Kidney tubule cell (primary cell): ENCODE measurements around the gene ZNF423.

Source experiments
- DNase-seq: peaks from one replicate; pipeline ENCODE4 v3.0.0-alpha.2; 2018; ENCODE audit warnings: low spot score

ZNF423 gene

DNA sequence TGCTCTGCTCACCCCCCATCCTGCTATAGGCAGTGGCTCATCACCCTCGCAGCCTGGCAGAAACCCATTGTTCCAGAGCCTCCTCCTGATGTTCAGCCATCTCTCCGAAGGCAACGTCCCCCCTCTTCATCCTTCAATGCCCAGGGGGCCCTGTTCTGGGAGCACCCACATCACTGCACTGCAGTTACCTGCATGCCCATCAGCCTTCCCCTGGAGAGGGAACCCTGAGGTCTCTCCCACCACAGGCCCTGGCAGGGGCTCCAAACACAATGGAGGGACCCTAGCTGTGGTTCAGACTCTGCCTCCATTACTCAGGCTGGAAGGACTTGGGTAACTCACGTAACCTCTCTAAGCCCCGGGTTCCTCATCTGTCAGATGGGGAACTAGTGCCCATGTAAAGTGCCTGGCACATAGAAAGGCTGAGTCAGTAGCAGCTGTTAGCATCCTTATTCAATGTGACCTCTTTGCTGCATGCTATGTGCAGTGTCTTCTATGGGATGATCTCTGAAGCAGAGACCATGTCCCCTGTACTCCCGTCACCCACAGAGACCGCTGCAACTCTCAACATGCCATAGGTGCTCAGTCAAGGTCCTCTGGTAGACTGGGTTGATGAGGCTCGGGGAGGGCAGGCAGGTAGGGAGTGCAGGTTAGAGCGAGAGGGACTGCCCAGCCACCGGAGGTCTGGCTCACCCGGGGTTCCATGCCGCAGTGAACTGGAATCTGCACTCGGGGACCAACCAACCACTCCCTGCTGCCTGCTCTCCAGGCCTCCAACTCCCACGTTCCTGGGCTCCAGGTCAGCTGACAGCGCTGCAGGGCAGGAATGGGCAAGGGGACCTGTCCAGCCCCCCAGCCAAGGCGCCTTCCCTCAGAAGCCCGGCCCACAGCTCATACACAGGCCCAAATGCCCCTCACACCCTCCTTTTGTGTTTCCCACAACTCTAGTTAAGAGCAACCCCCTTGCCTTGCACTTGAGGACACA is 233.2 kb downstream of the ZNF423 start:
- no peak for DNase-seq

DNA sequence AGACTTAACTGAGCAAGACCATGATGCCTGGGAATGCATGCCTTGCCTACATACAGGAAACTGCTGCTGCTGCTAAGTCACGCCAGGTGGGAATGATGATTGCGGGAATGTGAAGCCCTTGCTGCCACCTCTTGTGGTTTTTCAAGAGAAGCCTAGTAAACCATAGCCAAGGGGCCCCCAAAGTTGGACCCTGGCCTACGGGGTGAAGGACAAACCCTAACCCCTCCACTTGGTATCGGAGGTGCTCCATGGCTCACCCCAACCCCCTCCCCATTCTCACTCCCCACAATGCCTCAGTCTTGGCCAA is 233.9 kb downstream of the ZNF423 start:
- no peak for DNase-seq

DNA sequence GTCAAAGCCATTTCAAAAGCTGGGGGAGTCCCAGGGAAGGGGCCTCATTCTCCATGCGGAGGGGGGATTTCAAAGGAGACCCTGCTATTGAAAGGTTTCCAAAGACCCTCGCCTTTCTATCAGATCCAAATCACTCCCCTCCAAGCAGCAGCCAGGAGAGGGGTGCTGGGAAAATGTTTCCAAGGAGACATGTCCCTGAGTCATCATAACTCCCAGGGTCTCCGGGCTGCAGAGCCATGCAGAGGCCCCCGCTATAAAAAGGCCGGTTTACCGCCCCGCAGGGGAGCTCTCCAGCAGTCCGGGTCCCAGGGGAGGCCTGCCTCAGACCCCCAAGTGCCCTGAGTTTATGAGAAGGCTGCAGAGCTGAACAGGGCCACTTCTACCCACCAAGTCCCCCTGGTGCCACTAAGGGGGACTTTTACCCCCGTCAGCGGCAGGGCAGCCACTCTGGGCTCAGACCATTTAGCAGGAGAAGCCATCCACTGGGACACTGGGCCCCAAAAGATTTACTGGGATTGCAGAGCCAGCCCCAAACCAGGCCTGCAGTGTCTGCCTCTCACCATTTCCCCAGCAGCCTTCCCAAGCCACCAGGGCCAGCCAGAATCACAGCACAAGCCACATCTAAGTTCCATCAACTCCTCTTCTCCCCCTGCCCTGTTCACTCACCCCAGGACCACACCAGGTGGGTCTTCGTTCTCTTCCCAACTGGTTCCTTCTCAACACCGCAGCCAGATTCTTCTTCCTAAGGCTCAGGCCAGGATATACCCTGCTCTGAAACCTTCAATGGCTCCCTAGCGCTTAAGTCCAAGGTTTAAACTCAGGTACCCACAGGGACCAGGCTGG is 234.4 kb downstream of the ZNF423 start:
- no peak for DNase-seq

DNA sequence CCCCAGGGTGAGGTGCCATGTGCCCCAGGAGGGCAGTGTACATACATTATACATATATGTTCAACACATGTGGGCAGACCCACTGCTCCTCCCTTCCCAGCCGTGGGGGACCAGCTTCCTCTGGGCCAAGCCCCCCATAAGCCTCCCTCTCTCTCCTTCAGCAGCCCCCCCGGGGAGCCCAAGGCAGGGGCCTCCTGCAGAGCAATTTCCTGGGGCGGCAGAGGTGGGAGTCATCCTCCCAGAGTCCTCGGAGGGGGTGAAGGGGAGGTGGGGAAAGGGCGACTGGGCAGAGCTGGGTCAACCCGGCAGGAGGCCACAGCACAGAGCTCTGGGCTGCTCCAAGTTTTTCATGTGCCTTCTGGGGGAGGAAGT is 235.1 kb downstream of the ZNF423 start:
- DNase-seq = no peak

DNA sequence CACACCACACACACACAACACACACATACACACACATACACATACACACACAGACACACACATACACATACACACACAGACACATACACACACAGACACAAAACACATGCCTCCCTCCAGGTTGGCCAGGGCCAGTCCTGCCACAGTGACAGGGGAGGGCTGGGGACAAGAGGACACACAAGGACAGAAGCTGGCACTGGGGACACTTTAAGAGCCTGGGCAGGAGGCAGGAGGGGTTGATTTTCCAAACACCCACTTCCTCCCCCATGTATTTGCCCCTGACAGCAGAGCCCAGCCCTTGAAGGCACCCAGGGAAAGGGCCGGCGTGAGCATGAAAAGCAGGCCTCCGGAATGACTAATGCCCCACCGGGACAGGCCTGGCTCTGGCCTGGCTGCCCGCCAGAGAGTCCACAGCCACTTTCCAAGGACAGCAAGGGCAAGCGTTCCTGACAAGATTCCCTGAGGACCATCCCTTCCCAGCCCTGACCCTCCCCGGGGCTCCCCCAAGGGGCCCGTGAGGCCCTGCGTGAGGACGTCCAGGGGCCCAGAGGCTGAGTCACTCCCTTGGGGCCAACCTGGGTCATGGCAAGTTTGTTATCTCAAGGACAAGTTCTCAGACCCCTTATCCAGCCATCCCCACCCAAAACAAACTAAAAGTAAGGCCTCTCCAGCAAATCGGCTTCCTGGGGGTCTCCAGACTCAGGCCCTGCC is 235.6 kb downstream of the ZNF423 start:
- peak; percentile 85 for DNase-seq

DNA sequence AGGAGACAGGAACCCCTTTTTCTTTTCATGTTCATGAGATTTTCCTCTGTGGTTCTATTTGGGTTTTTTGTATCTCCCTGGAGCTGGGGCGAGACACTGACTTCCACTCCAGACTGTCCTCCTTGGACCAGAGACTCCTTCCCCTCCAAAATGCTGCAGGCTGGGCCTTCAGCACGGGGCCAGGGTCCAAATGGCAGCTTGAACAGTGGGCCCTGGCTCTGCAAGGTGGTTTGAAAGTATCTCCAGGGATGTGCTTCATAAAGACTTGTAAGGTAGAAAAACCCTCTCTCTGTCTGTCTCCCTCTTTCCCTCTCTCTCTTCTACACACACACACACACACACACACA is 236.1 kb downstream of the ZNF423 start:
- DNase-seq = no peak

DNA sequence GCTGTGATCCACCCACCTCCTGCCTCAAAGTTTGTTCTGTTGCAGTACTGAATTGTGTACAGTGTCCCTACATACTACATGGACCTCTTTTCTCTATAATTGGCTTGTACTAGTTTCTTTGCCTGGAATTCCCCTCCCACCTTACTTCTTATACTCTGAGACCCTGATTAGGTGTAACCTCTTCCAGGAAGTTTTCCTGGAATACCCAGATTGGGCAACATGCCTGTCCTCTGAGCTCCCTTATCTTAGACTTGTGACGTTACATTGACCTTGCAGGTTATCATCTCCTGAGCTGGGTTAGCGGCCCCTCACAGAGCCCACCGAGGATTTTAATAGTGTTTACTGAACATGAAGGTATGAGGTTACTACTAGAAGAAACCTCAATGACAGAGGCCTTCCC is 237.0 kb downstream of the ZNF423 start:
- DNase-seq = no peak

DNA sequence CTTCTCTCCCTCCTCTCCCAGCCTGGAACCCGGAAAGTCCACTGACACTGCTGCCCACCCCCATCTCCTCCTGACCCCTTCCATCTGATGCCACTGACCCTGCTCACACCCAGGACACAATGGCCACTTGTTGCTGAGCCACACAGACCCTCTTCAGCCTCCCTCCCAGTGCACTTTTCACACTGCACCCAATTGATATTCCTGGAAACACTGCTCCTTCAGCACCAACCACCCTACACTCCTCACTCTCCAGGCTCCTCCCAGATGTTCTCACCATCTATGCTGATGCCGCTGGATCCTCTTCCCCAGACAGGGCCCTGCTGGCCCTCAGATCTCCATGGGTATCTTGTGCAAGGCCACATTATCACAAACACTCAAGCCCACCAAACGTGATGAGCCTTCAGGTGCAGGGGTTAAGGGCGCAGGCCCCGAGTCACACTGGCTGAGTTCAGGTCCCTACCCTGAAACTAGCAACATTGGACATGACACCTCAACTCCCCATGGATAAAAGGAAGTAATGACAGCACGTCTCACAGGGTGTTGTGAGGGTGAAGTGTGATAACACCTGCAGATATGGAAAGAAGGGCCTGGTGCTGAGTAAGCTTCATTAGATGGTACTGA is 238.1 kb downstream of the ZNF423 start:
- DNase-seq = no peak

DNA sequence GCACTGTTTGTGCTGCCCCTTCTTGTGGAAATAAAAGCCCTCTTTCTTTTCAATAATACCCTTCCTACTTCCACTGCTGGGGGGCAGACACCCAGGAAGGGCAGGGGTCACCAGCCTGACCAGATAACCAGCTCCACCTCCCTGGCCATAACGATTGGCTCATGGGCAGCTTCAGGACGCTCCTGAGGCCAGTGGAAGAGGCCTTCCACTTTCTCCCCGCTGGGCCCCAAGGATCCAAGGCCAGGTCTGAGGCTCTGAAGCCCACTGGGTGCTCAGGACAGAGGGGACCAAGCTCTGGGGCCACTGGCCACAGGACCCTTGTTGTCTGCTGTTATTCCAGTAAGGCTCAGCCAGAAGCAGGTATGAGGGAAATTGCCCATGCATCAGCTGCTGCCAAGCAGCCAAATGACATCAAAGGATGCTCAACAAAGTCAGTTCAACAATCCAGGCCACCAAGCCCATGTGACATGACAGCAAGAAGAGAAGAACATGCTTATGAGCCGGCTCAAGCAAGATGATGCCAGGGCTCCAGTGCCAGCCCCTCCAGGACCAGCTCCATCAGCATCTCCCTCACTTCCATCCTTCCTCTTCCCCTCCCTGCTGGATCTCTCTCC is 238.8 kb downstream of the ZNF423 start:
- no peak for DNase-seq

DNA sequence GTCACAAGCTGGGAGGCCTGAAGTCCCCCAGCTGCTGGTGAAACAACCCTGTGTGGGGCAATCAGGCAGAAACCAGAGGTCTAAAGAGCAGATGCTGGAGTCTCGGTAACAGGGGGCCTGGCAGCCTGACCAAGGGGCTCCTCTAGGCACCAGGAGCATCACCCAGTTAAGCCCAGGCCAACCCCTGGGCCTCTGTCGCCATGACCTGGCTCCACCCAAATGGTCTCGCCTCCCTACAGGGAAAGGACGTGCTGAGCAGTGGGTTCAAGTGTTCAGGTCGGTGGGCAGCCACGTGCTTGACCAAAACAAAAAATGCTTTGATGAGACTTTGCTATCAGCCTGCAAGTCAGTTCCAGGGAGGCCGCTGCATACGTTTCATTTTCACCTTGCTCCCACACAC is 240.3 kb downstream of the ZNF423 start:
- no peak for DNase-seq

DNA sequence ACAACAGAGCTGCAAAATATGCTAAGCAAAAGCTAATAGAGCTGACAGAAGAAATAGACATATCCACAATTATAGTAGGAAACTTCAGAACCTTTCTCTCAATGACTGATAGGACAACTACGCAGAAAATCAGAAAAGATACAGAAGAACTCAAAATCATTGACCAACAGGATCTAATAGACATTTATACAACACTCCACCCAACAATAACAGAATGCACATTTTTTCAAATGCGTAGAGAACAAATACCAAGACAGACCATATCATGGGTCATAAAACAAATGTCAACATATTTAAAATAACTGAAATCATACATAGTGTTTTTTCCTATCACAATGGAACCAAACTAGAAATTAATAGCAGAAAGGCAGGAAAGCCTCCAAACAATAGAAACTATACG is 244.9 kb downstream of the ZNF423 start:
- no peak for DNase-seq

DNA sequence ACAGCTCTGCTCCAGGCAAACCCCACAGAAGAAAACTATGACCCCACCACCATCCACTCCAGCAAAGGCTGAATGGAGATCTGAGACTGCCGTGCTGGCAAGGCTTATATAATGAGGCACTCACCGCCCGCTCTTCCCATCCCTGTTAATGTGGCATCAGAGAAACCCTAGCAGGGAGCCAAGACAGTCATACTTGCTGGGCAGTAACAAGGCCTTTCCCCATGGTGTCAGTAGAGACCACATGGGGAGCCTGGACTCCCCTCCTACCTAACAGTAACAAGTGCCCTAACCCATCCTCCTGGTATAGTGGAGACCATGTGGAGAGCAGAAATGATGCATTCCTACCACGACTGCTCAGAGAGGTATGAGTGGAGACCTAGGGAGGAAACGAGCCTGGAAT is 247.1 kb downstream of the ZNF423 start:
- peak; percentile 45 for DNase-seq

DNA sequence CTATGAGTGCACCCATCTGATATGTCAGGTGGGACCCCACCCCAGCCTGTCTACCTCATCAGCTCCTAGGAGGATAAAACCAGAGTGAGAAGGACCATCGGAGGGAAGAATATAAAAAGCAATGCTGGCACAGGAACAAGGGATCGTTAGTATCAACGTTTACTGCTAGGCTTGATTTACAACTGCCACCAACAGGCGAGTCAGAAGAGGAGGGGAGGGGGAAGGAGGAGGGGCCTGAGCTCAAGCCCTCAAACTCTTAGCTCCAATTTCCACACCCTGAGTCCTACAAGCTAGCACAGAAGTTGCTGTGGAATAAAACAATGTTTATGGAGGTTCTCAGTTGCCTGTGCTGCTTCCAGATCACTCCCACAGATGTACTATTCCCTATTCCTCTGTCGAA is 247.8 kb downstream of the ZNF423 start:
- no peak for DNase-seq

DNA sequence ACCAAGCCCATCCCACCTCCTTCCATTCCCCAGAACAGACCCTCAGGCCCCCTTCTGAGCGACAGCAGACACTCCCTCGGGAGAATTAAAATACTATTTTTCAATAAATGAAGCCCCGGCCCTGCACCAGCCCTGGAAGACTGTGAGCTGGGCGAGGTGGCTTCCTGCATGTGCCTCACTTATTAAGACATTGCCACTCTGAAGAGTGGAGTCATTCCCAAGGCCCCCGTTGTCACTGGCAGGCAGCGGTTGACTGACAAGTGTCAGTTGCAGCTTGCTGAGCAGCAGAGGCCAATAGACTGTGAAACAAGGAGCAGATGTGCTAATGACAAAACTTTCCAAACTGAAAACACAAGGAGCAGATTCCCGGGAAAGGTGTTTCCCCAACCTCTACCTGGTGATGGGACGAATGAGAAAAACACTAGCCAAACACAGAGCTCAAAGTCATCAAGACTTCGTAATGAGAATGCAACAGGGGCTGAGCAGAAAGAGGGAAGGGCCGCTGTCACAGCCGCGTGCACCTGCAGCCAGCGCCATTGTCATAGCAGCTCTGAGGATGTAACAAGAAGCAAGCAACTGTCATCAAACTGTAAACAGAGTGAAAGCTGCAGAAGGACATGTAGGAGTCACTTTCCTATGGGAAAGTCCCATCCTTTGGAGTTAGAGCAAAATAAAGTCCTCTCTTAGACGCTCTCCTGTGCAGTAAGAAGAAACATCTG is 250.2 kb downstream of the ZNF423 start:
- no peak for DNase-seq

DNA sequence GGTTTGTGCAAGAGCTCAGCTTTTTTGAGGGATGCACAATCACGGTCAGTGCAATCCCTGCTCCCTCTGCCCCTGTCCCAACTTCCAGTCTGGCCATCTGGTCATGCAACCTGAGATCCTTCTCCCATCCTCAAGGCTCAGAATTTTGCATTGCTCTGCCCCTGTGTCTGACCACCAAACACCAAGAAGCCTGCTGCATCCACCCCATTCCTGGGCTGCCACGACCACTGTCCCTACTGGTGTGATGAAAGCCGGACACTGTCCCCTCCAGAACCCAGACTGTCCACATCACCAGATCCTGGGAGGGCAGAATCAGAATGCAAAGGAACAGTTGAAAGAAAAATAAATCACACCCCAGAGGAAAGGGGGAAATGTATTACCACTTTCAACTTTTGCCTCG is 251.3 kb downstream of the ZNF423 start:
- no peak for DNase-seq

DNA sequence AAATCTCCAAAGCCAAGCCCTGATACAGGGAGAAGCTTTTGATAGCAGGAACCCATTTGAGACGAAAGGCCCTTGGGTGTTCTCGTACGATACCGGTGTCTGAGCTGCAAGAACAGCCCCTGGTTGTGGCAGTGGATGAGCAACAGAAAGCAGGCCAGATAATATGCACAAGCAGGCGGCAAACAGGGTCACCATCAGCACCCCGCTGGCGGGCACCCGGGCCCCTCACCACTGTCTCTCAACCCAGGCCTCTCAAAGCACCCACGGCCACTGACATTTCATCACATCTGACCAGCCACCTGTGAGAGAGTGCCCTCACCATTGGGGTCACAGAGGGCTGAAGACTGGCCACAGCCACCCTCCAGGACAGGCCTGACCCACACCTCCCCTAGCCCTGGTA is 252.0 kb downstream of the ZNF423 start:
- no peak for DNase-seq

DNA sequence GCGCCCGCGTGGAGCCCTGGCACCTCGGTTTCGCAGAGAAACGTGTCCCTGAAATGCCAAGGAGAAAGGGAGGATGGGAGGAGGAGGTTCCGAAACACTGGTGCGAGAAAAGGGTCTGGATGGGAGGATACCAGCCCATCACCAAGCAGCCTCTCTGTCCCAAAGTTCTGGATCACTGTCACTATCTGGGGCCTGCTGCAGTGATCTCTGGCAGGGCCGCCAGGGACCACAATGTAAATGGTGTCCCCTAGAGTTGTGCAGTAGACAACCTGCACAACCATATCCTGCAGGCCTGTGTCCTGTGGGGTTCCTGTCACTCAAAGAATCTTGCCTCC is 253.0 kb downstream of the ZNF423 start:
- DNase-seq = no peak

DNA sequence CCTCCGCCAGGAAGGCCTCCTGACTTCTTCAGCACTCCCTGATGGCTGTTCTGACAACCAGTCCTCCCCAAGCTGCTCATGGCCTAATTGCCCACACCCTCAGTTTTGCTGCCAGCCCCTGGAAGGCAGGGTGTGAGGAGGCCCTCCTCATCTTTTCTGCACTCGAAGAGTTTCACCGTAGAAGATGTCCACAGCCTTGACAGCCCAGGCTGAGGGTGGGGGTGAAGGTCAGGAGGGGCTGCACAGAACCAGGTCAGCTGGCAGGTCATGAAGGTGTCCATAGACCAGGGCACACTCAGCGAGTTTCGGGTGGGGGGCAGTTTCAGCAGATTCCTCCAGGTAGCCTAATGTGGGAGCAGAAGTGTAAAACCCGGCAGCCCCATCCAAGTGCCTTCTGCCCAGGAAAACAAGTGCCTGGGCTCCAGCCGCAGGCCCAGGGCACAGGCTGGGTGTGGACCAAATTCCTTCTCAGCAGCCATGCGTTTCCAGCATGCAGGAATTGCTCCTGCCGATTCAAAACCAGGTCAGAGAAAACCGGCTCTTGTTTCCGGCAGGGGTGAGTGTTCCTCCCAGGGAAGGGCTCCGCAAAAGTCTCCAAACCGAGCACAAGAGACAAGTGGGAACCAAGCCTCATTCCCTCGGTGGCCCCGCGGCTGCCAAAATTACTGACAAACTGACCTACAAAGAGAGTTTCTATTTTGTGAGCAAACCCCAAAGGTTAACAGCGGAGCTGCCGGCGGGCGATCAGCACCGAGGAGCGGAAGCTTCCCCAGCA is 253.5 kb downstream of the ZNF423 start:
- DNase-seq = peak; percentile 85

DNA sequence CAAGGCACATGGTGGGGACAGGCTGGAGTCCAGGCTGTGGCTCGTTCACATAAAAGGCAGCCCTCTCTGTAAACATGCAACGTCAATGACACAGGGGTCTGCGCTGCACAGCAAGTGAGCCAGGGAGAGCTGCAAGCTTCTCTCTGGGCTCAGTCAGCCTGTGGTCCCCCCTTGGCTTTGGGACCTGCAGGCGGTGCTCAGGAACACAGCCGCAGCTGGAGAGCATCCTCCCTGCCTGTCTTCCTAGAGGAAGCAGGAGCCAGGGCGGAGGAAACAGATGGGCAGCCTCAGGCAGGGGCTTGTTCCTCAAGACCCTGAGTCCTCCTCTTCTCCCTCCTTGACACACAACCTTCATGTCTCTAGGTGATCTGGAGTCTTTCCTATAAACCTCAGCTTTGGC is 254.3 kb downstream of the ZNF423 start:
- DNase-seq = no peak

DNA sequence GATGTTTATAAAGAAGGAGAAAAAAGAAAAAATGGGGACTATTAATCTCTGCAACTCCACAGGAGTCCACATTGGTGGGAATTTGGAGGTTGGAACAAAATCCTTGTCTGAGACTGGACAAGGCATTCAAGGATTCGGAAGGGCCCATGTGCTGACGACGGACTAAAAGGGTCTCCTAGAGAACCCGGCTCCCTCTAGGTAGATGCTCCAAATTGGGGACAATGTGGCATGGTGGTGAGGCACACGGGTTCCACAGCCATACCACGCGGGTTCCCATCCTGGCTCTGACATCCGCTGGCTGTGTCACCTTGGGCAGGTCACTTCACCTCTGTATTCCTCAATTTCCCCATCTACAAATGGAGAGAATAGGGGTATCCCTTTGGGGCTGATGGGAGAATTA is 254.9 kb downstream of the ZNF423 start:
- DNase-seq = no peak

DNA sequence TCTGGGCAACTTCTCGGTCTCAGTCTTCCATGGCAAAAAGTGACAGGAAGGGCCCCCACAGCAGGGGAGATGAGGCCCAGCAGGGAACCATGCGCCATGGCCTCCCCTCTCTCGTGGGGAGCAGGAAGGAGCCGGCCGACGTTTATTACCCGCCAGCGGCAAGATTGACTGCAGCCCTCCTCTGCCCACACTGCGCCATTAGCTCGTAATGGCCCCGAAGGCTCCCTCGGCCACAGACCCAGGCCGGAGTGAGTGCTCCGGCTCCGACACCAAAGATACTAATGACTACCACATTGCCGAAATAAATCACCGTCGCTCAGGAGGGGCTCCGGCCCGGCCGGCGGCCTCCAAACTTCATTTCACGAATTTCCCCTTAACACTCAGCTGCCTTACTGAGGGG is 255.4 kb downstream of the ZNF423 start:
- no peak for DNase-seq
